CD4-positive, alpha-beta memory T cell (primary cell): Measurements from ENCODE around the gene HTR5A. TPM values are rescaled to one million over a fixed set of nuclear protein-coding genes. Genes with fewer than 3 reads are reported as not detected.

Experiments
- CTCF ChIA-PET: fragments of 350-600 bp; sonication (Branson Sonifier 250); formaldehyde crosslinking; loops from one replicate; lab custom pipeline; 2021; ENCODE audit warnings: inconsistent platforms; ENCODE audit not compliant: partially characterized antibody; lab: Charles Lee
- POLR2A ChIA-PET: fragments of 350-600 bp; sonication (Branson Sonifier 250); formaldehyde crosslinking; loops from one replicate; lab custom pipeline; 2021; ENCODE audit not compliant: partially characterized antibody; lab: Charles Lee
- DNase-seq, 5 donors: peaks; one replicate each; pipeline versions ENCODE4 v3.0.0 to v3.0.0-alpha.2; 2020 to 2022; ENCODE audit warnings: mixed read lengths in 1 of 5
- H3K27ac ChIP-seq: one replicate; pipeline ENCODE4 v1.7.0; 2013; ENCODE audit warnings: low read depth, low read length
- H3K27me3 ChIP-seq: 2 replicates; pipeline ENCODE4 v1.7.0; 2013; ENCODE audit warnings: mild to moderate bottlenecking, low read length, moderate library complexity; ENCODE audit not compliant: insufficient read depth
- H3K36me3 ChIP-seq: 2 replicates; pipeline ENCODE4 v1.7.0; 2013; ENCODE audit warnings: mild to moderate bottlenecking, low read length, moderate library complexity; ENCODE audit not compliant: insufficient read depth
- H3K4me1 ChIP-seq: 2 replicates; pipeline ENCODE4 v1.7.0; 2013; ENCODE audit warnings: mild to moderate bottlenecking, low read length, moderate library complexity; ENCODE audit not compliant: insufficient read depth
- H3K4me3 ChIP-seq, 2 donors: one replicate each; pipeline ENCODE4 v1.7.0; 2013; ENCODE audit warnings: low read length in 2 of 2, mild to moderate bottlenecking in 1 of 2
- H3K9me3 ChIP-seq, 2 donors: one replicate each; pipeline ENCODE4 v1.7.0; 2013; ENCODE audit warnings: low read length in 2 of 2, control low read depth in 1 of 2; ENCODE audit not compliant: control insufficient read depth in 1 of 2
- H3K27ac Mint-ChIP-seq, 7 donors: one replicate each; pipeline ENCODE4 v1.8.0; 2020 to 2021; ENCODE audit warnings: mixed read lengths in 7 of 7, mild to moderate bottlenecking in 6 of 7, inconsistent platforms in 3 of 7, moderate library complexity in 3 of 7
- H3K27me3 Mint-ChIP-seq, 2 donors: one replicate each; pipeline ENCODE4 v1.8.0; 2020 to 2021; ENCODE audit warnings: mixed read lengths in 2 of 2
- H3K36me3 Mint-ChIP-seq, 2 donors: one replicate each; pipeline ENCODE4 v1.8.0; 2020 to 2021; ENCODE audit warnings: mixed read lengths in 2 of 2, inconsistent platforms in 1 of 2, mild to moderate bottlenecking in 1 of 2
- H3K4me1 Mint-ChIP-seq, 4 donors: one replicate each; pipeline ENCODE4 v1.8.0; 2020 to 2021; ENCODE audit warnings: mixed read lengths in 4 of 4, mild to moderate bottlenecking in 1 of 4
- H3K4me3 Mint-ChIP-seq, 8 donors: one replicate each; pipeline ENCODE4 v1.8.0; 2020 to 2021; ENCODE audit warnings: mixed read lengths in 8 of 8, mild to moderate bottlenecking in 7 of 8, moderate library complexity in 6 of 8, inconsistent platforms in 3 of 8
- H3K9me3 Mint-ChIP-seq, 8 donors: one replicate each; pipeline ENCODE4 v1.8.0; 2020 to 2021; ENCODE audit warnings: mixed read lengths in 8 of 8, mild to moderate bottlenecking in 5 of 8, inconsistent platforms in 3 of 8, moderate library complexity in 1 of 8
- intact Hi-C: fragments of 100-400 bp; cut with micrococcal nuclease; formaldehyde crosslinking; loops from one replicate; pipeline ENCODE4 v1.15.1; 2023
- polyA plus RNA-seq, 2 donors: library from polyadenylated mRNA; unstranded; fragments of 300-500 nt; fragmentation: Illumina TruSeq; gene quantifications; one replicate each; pipeline ENCODE4 v1.2.3, GENCODE V29; 2021
- total RNA-seq, 2 experiments: library from RNA; stranded (reverse); gene quantifications; one replicate each; pipeline ENCODE4 v1.2.3, GENCODE V29; 2021

HTR5A gene
- total and polyA plus RNA-seq, 4 experiments from 2014 or later = not detected

DNA sequence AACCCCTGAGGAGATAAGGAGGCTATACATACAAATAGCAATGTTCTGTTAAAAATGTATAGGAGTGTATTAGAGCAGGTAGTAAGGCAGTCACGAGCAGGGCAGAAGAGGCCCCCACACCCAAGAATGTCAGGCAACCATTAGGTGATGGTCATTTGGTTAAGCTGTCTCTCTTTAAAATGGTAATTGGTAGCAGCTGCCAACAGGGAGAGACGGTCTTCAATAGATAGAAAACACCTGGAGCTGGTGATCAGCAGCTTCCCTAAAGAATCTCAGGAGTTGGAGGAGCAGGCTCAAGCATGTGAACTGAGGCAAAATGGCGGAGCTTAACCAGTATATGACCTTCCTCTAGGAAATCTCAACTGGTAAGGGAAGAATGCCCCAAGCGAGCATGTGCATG, 26.4 kb upstream of the HTR5A start:
- no peak overlapping the region for H3K27ac Mint-ChIP-seq
- no peaks in the 10 kb centered on the region for H3K9me3 ChIP-seq
- H3K4me3 Mint-ChIP-seq = no peak overlapping the region
- no peaks in the 10 kb centered on the region for H3K4me1 Mint-ChIP-seq
- intact Hi-C loops = no loop called here
- no peaks in the 10 kb centered on the region for H3K36me3 ChIP-seq
- H3K27me3 Mint-ChIP-seq = peaks cover 20 to 22% of the 10 kb centered on the region in 2 donors
- no peak overlapping the region for H3K27ac ChIP-seq
- no peak overlapping the region for H3K4me3 ChIP-seq
- DNase-seq = no peak
- H3K4me1 ChIP-seq = no peaks in the 10 kb centered on the region
- H3K9me3 Mint-ChIP-seq = peaks cover 0 to 5% (median 0%) of the 10 kb centered on the region in 8 donors
- no peaks in the 10 kb centered on the region for H3K36me3 Mint-ChIP-seq
- POLR2A ChIA-PET = no interaction called here
- H3K27me3 ChIP-seq = no peaks in the 10 kb centered on the region
- CTCF ChIA-PET = no interaction called here

DNA sequence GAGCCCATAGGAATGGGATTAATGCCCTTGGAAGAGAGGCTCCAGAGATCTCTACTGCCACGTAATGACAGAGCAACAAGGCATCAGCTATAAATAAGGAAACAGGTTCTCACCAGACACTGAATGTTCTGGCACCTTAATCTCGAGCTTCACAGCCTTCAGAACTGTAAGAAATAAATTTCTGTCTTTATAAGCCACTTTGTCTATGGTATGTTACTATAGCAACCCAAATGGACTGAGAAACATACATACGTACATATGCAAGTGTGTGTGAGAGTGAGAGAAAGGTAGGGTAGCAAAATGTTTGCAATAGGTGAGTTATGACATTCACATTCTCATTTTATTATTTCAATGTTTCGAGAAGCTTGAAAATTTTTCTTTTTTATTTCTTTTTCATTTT, 22.1 kb upstream of the HTR5A start:
- Mint-ChIP-seq H3K36me3 (no peaks in the 10 kb centered on the region), H3K27ac (no peak overlapping the region), H3K4me1 (no peaks in the 10 kb centered on the region), H3K27me3 (peaks cover 5 to 7% of the 10 kb centered on the region in 2 donors), H3K9me3 (peaks cover 0 to 2% (median 0%) of the 10 kb centered on the region in 8 donors), H3K4me3 (no peak overlapping the region)
- no peak for DNase-seq
- no peaks in the 10 kb centered on the region for H3K36me3 ChIP-seq
- H3K4me1 ChIP-seq = no peaks in the 10 kb centered on the region
- H3K4me3 ChIP-seq = no peak overlapping the region
- ChIA-PET CTCF (no interaction called here), POLR2A (no interaction called here)
- no peaks in the 10 kb centered on the region for H3K27me3 ChIP-seq
- no peaks in the 10 kb centered on the region for H3K9me3 ChIP-seq
- H3K27ac ChIP-seq = no peak overlapping the region
- intact Hi-C loops = no loop called here

- ChIA-PET POLR2A (no interaction called here), CTCF (no interaction called here)
- DNase-seq = no peak
- no peaks in the 10 kb centered on the region for H3K9me3 Mint-ChIP-seq
- Histone ChIP-seq H3K9me3 (no peaks in the 10 kb centered on the region), H3K27me3 (no peaks in the 10 kb centered on the region), H3K4me1 (no peaks in the 10 kb centered on the region), H3K36me3 (no peaks in the 10 kb centered on the region), H3K27ac (no peak overlapping the region), H3K4me3 (no peak overlapping the region)
- H3K36me3 Mint-ChIP-seq = no peaks in the 10 kb centered on the region
- no peak overlapping the region for H3K27ac Mint-ChIP-seq
- peaks cover 11 to 12% of the 10 kb centered on the region in 2 donors for H3K27me3 Mint-ChIP-seq
- intact Hi-C loops = no loop called here
- H3K4me3 Mint-ChIP-seq = no peak overlapping the region
- H3K4me1 Mint-ChIP-seq = no peaks in the 10 kb centered on the region
Measured at GRCh38 chr7:155051355-155051754, 18.8 kb upstream of the HTR5A start.

DNA sequence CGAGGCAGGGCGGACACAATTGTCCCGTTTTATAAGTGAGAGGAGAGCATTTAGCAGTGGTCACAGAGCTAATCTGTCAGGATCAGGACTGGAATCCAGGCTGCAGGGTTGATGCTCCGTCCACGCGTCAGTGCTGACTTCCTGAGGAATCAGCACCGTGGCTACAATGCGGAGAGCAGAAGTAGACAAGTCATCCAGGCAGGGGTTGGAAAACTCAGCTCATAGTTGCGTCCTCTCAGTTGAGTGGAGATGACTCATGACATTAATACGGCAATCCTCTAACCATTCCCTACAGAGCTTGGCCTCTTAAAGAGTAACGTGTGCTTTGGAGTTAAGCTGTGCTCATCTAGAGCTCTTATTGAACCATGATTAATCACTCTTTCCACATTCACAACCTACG, 17.1 kb upstream of the HTR5A start:
- Histone ChIP-seq H3K27me3 (no peaks in the 10 kb centered on the region), H3K4me3 (no peak overlapping the region), H3K36me3 (no peaks in the 10 kb centered on the region), H3K4me1 (no peaks in the 10 kb centered on the region), H3K27ac (no peak overlapping the region), H3K9me3 (no peaks in the 10 kb centered on the region)
- POLR2A ChIA-PET = no interaction called here
- peaks cover 16 to 19% of the 10 kb centered on the region in 2 donors for H3K27me3 Mint-ChIP-seq
- H3K4me3 Mint-ChIP-seq = peak overlapping the region in 1 of 8 donors; percentile 2
- H3K4me1 Mint-ChIP-seq = no peaks in the 10 kb centered on the region
- no peaks in the 10 kb centered on the region for H3K36me3 Mint-ChIP-seq
- intact Hi-C loops = no loop called here
- no peak overlapping the region for H3K27ac Mint-ChIP-seq
- CTCF ChIA-PET = no interaction called here
- no peak for DNase-seq
- H3K9me3 Mint-ChIP-seq = no peaks in the 10 kb centered on the region

DNA sequence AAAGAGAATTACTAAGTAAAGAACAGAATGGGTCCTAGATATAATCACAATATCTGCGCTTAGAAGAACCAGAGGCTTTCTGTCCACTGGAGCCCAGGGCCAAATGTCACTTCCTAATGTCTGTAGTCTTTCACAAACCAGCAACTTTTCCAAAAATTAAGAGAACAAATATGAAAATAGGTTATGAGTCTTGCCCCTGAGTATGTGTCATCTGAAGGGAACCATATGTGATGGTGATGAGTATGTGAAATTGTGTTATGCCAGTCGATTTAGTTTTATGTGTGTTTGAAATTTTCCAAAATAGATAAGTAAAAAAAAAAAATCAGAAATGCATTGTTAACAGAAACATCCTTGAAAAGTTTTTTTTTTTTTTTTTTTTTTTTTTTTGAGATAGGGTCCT, 15.4 kb upstream of the HTR5A start:
- H3K4me1 ChIP-seq = no peaks in the 10 kb centered on the region
- H3K27me3 ChIP-seq = no peaks in the 10 kb centered on the region

DNA sequence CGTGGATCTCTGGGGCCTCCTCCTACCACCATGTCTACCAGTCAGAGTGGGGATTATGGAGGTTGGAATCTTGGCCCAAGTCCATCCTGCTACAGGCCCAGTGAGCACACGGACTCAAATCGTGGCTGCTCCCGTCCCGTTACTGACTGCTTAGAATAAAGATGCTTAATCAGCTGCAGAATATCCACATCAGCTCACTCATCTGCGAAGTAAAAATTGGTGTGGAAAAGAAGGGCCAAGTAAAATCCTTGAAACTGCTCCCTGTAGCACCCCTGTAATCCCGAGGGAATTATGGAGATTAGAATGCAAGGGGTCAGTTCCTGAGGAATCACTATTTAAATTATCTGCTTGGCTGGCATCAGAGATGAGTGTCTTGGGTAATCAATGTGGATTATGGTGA, 13.0 kb upstream of the HTR5A start:
- no peak for DNase-seq
- Mint-ChIP-seq H3K4me3 (no peak overlapping the region), H3K4me1 (no peaks in the 10 kb centered on the region), H3K27ac (no peak overlapping the region), H3K9me3 (no peaks in the 10 kb centered on the region), H3K27me3 (peaks cover 19 to 35% of the 10 kb centered on the region in 2 donors), H3K36me3 (no peaks in the 10 kb centered on the region)
- Histone ChIP-seq H3K4me1 (no peaks in the 10 kb centered on the region), H3K9me3 (no peaks in the 10 kb centered on the region), H3K4me3 (no peak overlapping the region), H3K36me3 (no peaks in the 10 kb centered on the region), H3K27me3 (no peaks in the 10 kb centered on the region), H3K27ac (no peak overlapping the region)
- ChIA-PET POLR2A (no interaction called here), CTCF (no interaction called here)
- intact Hi-C loops = no loop called here

More for the DNA sequence above, 15.4 kb upstream of the HTR5A start:
- Mint-ChIP-seq H3K36me3 (no peaks in the 10 kb centered on the region), H3K27me3 (peaks cover 18 to 28% of the 10 kb centered on the region in 2 donors), H3K9me3 (no peaks in the 10 kb centered on the region), H3K4me3 (no peak overlapping the region), H3K27ac (no peak overlapping the region), H3K4me1 (no peaks in the 10 kb centered on the region)
- intact Hi-C loops = no loop called here
- Histone ChIP-seq H3K36me3 (no peaks in the 10 kb centered on the region), H3K27ac (no peak overlapping the region), H3K4me3 (no peak overlapping the region), H3K9me3 (no peaks in the 10 kb centered on the region)
- CTCF ChIA-PET = no interaction called here
- POLR2A ChIA-PET = no interaction called here
- no peak for DNase-seq

- ChIA-PET POLR2A (no interaction called here), CTCF (no interaction called here)
- H3K4me3 ChIP-seq = no peak overlapping the region
- intact Hi-C loops = no loop called here
- Mint-ChIP-seq H3K4me3 (no peak overlapping the region), H3K36me3 (no peaks in the 10 kb centered on the region), H3K27me3 (peaks cover 17 to 35% of the 10 kb centered on the region in 2 donors), H3K4me1 (no peaks in the 10 kb centered on the region), H3K9me3 (no peaks in the 10 kb centered on the region), H3K27ac (no peak overlapping the region)
- no peaks in the 10 kb centered on the region for H3K9me3 ChIP-seq
- no peak overlapping the region for H3K27ac ChIP-seq
- no peaks in the 10 kb centered on the region for H3K4me1 ChIP-seq
- H3K36me3 ChIP-seq = no peaks in the 10 kb centered on the region
- DNase-seq = no peak
- no peaks in the 10 kb centered on the region for H3K27me3 ChIP-seq
Measured at GRCh38 chr7:155058896-155059295, 11.2 kb upstream of the HTR5A start.

DNA sequence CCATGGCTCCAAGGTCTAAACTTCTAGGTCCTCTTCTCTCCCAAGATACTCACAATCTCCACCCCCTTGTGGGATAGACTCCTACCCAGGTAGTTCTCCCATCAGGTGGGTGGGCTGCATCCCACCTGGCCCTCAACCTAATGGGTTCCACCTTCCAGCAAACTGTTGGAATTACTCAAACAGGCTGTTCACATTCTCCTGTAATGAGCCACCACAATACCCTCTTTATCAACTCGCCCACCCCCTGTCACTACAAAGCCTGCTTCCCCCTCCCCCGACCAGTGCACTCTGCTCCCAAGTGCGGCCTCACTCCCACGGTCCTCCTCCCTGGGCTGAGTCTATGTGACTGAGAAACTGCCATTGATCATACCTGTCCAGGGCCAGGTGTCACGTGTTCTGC, 10.4 kb upstream of the HTR5A start:
- ChIA-PET CTCF (no interaction called here), POLR2A (no interaction called here)
- Mint-ChIP-seq H3K4me1 (no peaks in the 10 kb centered on the region), H3K4me3 (no peak overlapping the region), H3K27ac (no peak overlapping the region), H3K36me3 (no peaks in the 10 kb centered on the region), H3K27me3 (peaks cover 17 to 39% of the 10 kb centered on the region in 2 donors), H3K9me3 (no peaks in the 10 kb centered on the region)
- Histone ChIP-seq H3K36me3 (no peaks in the 10 kb centered on the region), H3K4me1 (no peaks in the 10 kb centered on the region), H3K9me3 (no peaks in the 10 kb centered on the region), H3K27me3 (no peaks in the 10 kb centered on the region), H3K27ac (no peak overlapping the region), H3K4me3 (no peak overlapping the region)
- intact Hi-C loops = no loop called here
- DNase-seq = no peak
